ENCODE measurements around the gene ATG9B. TPM values are rescaled to one million over a fixed set of nuclear protein-coding genes. Genes with fewer than 3 reads are reported as not detected.

ATG9B gene
- total and polyA plus RNA-seq, 9 of the 15 experiments (the other 6 are each of a cell fraction or from before 2014, with no cell fraction given) = 0.29 to 8.0 (median 2.1) TPM

DNA sequence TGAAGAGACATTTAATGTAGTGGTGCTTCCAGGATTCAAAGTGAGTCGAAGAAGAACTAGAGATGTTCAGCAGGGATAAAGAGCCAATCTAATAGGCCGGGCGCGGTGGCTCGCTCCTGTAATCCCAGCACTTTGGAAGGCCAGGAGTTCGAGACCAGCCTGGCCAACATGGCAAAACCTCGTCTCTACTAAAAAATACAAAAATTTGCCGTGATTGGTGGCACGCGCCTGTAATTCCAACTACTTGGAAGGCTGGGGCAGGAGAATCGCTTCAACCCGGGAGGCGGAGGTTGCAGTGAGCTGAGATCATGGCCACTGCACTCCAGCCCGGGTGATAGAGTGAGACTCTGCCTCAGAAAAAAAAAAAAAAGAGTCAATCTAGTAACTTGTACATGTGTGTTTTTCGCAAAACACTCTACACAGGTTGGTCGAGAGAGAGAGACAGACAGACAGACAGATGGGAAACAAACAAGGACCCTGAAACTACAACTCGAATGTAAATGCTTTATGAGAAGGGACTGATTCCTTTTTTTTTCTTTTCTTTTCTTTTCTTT lies 4.7 kb upstream of the ATG9B start:
- no peak for DNase-seq (ENCODE audit: extremely low read depth in 1 of 4, low spot score in 3 of 4)
- H3K9ac ChIP-seq (ENCODE audit: insufficient read depth in 1 of 2, low read depth in 2 of 2, low read length in 2 of 2) = peak overlapping the region; percentile 64 to 91
- H3K9me3 ChIP-seq (replicated peaks; ENCODE audit: control insufficient read depth, insufficient read depth, low read depth, low read length) = no peaks in the 10 kb centered on the region
- intact Hi-C loops (cut with micrococcal nuclease) (loop anchor here (1.0 to 2.0 kb wide), 7 partner anchors 10 to 198 kb away; partner anchors contain the start of genes ABCF2 and TMUB1), in situ Hi-C loops (cut with MboI) (no loop called here)
- H3K4me1 ChIP-seq (replicated peaks in 1 of 2; ENCODE audit: control insufficient read depth in 2 of 2, insufficient read depth in 2 of 2, low read length in 2 of 2) = peaks cover 35 to 55% of the 10 kb centered on the region in 2 experiments
- WGBS (ENCODE audit: insufficient coverage, low coverage, missing lambda C conversion rate) = under 1% methylated on average over 17 of the region's 17 CpGs
- H3K9me1 ChIP-seq (ENCODE audit: control insufficient read depth, insufficient read depth, low read length) = no peaks in the 10 kb centered on the region
- peak overlapping the region; percentile 58 for H3K4me3 ChIP-seq
- no peaks in the 10 kb centered on the region for H4K20me1 ChIP-seq (replicated peaks; ENCODE audit: control insufficient read depth, insufficient read depth, low read length)
- H3K27ac ChIP-seq (ENCODE audit: extremely low read depth, low read depth, low read length) = peak overlapping the region; percentile 64
- FAIRE-seq = no peak
- peak overlapping the region; percentile 82 for H3K4me2 ChIP-seq (ENCODE audit: insufficient read depth, low read length)
- H3K36me3 ChIP-seq (ENCODE audit: control insufficient read depth, insufficient read depth, low read length) = peaks cover 37% of the 10 kb centered on the region; the same call in 2 of the 3 replicates
- no TSS peak for BruUV-seq (replicated peaks)
- peak; percentile 0; the same call in 1 of the 3 replicates for ATAC-seq
- no peaks in the 10 kb centered on the region for H3K27me3 ChIP-seq (ENCODE audit: control insufficient read depth in 2 of 2, insufficient read depth in 2 of 2, low read length in 2 of 2)
- POLR2A ChIA-PET = interaction anchor here (0.6 to 14.3 kb wide), 18 partner anchors 11 to 163 kb away, joined by 3 to 146 read pairs (median 4); partner anchors contain the start of gene TMUB1
- CTCF ChIA-PET (ENCODE audit: low intra/inter-chr PET ratio) = interaction anchor here (0.6 to 2.4 kb wide), 6 partner anchors 21 to 144 kb away, joined by 3 to 33 read pairs (median 3); partner anchors contain the start of gene CDK5
- H2AFZ ChIP-seq (ENCODE audit: low read depth, low read length) = peak overlapping the region; percentile 94
- peaks cover 34% of the 10 kb centered on the region for H3K79me2 ChIP-seq (ENCODE audit: control insufficient read depth, insufficient read depth, low read length)
- TF ChIP-seq SP1 (CRISPR knock-in tag; IDR thresholded peaks at IDR 0.05) (no peak), ZNF184 (CRISPR knock-in tag; IDR thresholded peaks at IDR 0.05) (no peak), L3MBTL2 (IDR thresholded peaks at IDR 0.05) (no peak; the same call in 1 of the 2 replicates), SMARCA5 (IDR thresholded peaks at IDR 0.05) (peak; percentile 32; the same call in 1 of the 2 replicates), CSDE1 (IDR thresholded peaks at IDR 0.05) (no peak), DPF2 (IDR thresholded peaks at IDR 0.05) (peak; percentile 25), ZKSCAN3 (CRISPR knock-in tag; IDR thresholded peaks at IDR 0.05) (no peak), KLF6 (CRISPR knock-in tag; IDR thresholded peaks at IDR 0.05; ENCODE audit: borderline replicate concordance) (0 out of 2 replicates have a peak, but pooled peaks have one; percentile 4), BRD9 (IDR thresholded peaks at IDR 0.05; ENCODE audit: low read depth, partially characterized antibody) (peak; percentile 34), HDGF (IDR thresholded peaks at IDR 0.05) (no peak), ZFP30 (CRISPR knock-in tag; IDR thresholded peaks at IDR 0.05; ENCODE audit: borderline replicate concordance) (no peak), ZBTB17 (CRISPR knock-in tag; IDR thresholded peaks at IDR 0.05) (no peak), SUPT5H (IDR thresholded peaks at IDR 0.05) (no peak), NFXL1 (CRISPR knock-in tag; IDR thresholded peaks at IDR 0.05) (no peak), MEF2A (IDR thresholded peaks at IDR 0.05; ENCODE audit: control insufficient read depth, low read depth, low read length) (no peak), FUS (optimal IDR thresholded peaks at IDR 0.05; ENCODE audit: low read depth, low read length) (no peak)
- TF ChIP-seq, protein P1, sequence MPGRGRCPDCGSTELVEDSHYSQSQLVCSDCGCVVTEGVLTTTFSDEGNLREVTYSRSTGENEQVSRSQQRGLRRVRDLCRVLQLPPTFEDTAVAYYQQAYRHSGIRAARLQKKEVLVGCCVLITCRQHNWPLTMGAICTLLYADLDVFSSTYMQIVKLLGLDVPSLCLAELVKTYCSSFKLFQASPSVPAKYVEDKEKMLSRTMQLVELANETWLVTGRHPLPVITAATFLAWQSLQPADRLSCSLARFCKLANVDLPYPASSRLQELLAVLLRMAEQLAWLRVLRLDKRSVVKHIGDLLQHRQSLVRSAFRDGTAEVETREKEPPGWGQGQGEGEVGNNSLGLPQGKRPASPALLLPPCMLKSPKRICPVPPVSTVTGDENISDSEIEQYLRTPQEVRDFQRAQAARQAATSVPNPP (IDR thresholded peaks at IDR 0.05; ENCODE audit: borderline replicate concordance, insufficient read depth, insufficient read length) = no peak
- TF ChIP-seq, protein P2, sequence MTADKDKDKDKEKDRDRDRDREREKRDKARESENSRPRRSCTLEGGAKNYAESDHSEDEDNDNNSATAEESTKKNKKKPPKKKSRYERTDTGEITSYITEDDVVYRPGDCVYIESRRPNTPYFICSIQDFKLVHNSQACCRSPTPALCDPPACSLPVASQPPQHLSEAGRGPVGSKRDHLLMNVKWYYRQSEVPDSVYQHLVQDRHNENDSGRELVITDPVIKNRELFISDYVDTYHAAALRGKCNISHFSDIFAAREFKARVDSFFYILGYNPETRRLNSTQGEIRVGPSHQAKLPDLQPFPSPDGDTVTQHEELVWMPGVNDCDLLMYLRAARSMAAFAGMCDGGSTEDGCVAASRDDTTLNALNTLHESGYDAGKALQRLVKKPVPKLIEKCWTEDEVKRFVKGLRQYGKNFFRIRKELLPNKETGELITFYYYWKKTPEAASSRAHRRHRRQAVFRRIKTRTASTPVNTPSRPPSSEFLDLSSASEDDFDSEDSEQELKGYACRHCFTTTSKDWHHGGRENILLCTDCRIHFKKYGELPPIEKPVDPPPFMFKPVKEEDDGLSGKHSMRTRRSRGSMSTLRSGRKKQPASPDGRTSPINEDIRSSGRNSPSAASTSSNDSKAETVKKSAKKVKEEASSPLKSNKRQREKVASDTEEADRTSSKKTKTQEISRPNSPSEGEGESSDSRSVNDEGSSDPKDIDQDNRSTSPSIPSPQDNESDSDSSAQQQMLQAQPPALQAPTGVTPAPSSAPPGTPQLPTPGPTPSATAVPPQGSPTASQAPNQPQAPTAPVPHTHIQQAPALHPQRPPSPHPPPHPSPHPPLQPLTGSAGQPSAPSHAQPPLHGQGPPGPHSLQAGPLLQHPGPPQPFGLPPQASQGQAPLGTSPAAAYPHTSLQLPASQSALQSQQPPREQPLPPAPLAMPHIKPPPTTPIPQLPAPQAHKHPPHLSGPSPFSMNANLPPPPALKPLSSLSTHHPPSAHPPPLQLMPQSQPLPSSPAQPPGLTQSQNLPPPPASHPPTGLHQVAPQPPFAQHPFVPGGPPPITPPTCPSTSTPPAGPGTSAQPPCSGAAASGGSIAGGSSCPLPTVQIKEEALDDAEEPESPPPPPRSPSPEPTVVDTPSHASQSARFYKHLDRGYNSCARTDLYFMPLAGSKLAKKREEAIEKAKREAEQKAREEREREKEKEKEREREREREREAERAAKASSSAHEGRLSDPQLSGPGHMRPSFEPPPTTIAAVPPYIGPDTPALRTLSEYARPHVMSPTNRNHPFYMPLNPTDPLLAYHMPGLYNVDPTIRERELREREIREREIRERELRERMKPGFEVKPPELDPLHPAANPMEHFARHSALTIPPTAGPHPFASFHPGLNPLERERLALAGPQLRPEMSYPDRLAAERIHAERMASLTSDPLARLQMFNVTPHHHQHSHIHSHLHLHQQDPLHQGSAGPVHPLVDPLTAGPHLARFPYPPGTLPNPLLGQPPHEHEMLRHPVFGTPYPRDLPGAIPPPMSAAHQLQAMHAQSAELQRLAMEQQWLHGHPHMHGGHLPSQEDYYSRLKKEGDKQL (CRISPR knock-in tag; IDR thresholded peaks at IDR 0.05; ENCODE audit: borderline replicate concordance) = no peak
